Cardiac fibroblast (primary cell): ENCODE data around the gene PTH2R.

ENCODE experiments used
- DNase-seq, 2 donors: peaks; one replicate each; pipeline versions ENCODE4 v3.0.0 to v3.0.0-alpha.2; 2010; ENCODE audit warnings: low read depth in 2 of 2
- H3K4me3 ChIP-seq, 2 donors: replicated peaks in 1 of 2; 1 replicate in 1 of 2; 2 replicates in 1 of 2; pipeline ENCODE4 v1.5.1; 2011; ENCODE audit warnings: low read depth in 2 of 2, low read length in 2 of 2, mild to moderate bottlenecking in 2 of 2, moderate library complexity in 1 of 2
- CTCF ChIP-seq: IDR thresholded peaks from one replicate; pipeline ENCODE4 v1.5.1; 2011; ENCODE audit warnings: low read depth, mild to moderate bottlenecking, low read length, inconsistent platforms

Gene PTH2R

GRCh38 chr2:208361077-208361441 is 45.5 kb upstream of the PTH2R start:
- no peak overlapping the region for H3K4me3 ChIP-seq
- DNase-seq, result no peak
- TF ChIP-seq CTCF, result no peak

DNA sequence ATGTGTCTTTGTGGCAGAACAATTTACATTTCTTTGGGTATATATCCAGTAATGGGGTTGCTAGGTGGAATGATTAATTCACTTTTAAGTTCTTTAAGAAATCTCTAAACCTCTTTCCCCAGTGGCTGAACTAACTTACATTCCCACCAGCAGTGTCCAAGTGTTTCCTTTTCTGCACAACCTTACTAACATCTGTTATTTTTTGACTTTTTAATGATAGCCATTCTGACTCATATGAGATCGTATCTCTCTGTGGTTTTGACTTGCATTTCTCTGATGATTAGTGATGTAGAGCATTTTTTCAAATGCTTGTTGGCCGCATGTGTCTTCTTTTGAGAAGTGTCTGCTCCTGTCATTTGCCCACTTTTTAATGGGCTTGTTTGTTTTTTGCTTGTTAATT is 43.1 kb upstream of the PTH2R start:
- no peak for TF ChIP-seq CTCF
- peak; percentile 61 to 74 for DNase-seq

DNA sequence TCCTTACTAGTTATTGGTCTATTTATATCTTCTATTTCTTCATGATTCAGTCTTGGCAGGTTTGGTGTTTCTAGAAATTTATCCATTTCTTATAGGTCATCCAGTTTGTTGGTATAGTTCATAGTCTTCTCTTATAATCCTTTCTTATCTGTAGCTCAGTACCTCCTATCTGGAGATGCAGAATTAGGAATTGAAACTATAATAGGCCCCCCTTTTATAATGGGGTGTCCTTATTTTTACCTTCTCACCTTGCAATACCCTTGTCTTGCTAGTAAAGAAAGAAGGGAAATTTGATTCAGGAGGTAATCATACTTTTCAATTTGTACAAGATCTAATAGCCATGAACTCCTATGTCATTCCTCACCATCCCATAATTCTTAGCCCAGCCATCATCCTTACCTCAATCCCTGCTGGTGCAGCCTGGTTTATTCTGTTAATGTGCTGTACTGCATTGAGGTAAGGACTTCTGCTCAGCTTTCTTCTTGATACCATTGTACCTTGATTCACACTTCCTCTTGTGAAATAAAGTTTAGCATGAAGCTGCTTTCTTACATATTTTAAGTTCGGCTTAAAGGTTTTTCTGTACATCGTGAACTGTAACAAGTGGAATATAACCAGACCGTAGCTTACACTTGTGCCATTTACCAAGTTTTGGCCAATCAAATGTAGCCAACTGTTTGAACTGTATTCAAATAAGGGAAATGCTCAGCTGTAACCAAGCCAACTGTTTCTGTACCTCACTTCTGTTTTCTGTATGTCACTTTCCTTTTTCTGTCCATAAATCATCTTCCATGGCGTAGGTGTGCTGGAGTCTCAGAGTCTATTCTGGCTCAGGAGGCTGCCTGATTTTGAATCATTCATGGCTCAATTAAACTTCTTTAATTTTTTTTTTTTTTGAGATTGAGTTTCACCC is 40.1 kb upstream of the PTH2R start:
- TF ChIP-seq CTCF, result no peak
- DNase-seq, result no peak

More for the DNA sequence above, 43.1 kb upstream of the PTH2R start:
- no peak overlapping the region for H3K4me3 ChIP-seq

DNA sequence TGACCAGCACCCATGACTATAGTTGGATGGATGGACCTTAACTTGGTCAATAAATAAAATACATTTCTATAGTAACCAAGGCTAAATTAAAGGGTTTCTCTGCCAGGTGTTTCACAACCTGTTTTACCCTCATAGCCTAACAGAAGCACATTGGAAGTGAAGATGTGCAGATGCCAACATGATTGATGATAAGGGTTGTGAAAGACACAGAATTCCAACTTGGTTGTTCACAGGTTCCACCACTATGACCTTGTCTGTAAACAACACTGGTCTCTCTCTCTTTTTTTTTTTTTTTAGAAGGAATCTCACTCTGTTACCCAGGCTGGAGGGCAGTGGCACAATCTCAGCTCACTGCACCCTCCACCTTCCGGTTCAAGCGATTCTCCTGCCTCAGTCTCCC is 37.5 kb upstream of the PTH2R start:
- H3K4me3 ChIP-seq, result no peak overlapping the region
- peak in 1 of 2 donors; percentile 21 for DNase-seq
- TF ChIP-seq CTCF, result no peak

More for the DNA sequence above, 40.1 kb upstream of the PTH2R start:
- H3K4me3 ChIP-seq, result no peak overlapping the region

GRCh38 chr2:208370881-208371633 is 35.5 kb upstream of the PTH2R start:
- DNase-seq, result peak; percentile 22 to 36
- TF ChIP-seq CTCF, result no peak
- H3K4me3 ChIP-seq, result no peak overlapping the region

DNA sequence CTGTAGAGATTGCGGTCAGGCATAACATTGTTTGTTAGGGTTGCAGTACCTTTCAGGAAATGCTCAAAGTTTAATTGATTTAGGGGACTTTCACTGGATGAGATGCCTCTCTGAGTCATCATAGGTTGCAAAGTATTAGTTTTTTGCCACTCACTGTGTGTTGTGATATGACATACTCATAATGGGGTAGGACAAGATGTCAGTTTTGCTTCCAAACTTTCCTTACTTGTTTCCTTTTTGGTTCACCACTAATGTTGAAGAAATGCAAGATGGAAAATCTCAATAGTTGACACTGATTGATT is 35.0 kb upstream of the PTH2R start:
- no peak for TF ChIP-seq CTCF
- no peak overlapping the region for H3K4me3 ChIP-seq
- no peak for DNase-seq
